CD14-positive monocyte (primary cell): Measurements from ENCODE around the gene ENDOV. TPM values are rescaled to one million over a fixed set of nuclear protein-coding genes. Genes with fewer than 3 reads are reported as not detected.
A peak's percentile ranks its signal among the peaks of the same experiment; 100 is the strongest.

Experiments used
- DNase-seq, 3 donors: peaks; one replicate each; pipeline ENCODE4 v3.0.0-alpha.2; 2011 to 2022
- H2AFZ ChIP-seq: 2 replicates; pipeline ENCODE4 v1.6.0; 2012; ENCODE audit warnings: mild to moderate bottlenecking, low read depth, low read length, inconsistent platforms; ENCODE audit not compliant: insufficient read depth, poor library complexity, severe bottlenecking
- H3K27ac ChIP-seq, 2 donors: 1 replicate in 1 of 2; 2 replicates in 1 of 2; pipeline ENCODE4 v1.5.1; 2012 to 2013; ENCODE audit warnings: low read length in 2 of 2, control low read depth in 1 of 2, inconsistent platforms in 1 of 2, low read depth in 1 of 2, mild to moderate bottlenecking in 1 of 2
- H3K27me3 ChIP-seq, 2 donors: one replicate each; pipeline versions ENCODE4 v1.6.0 to v1.6.1; 2011 to 2013; ENCODE audit warnings: low read length in 2 of 2; ENCODE audit not compliant: control insufficient read depth in 2 of 2, insufficient read depth in 2 of 2
- H3K36me3 ChIP-seq, 2 donors: replicated peaks in 1 of 2; 1 replicate in 1 of 2; 2 replicates in 1 of 2; pipeline versions ENCODE4 v1.5.1 to v1.6.1; 2012 to 2013; ENCODE audit warnings: low read length in 2 of 2, control low read depth in 1 of 2, inconsistent platforms in 1 of 2, mild to moderate bottlenecking in 1 of 2; ENCODE audit not compliant: insufficient read depth in 2 of 2, control insufficient read depth in 1 of 2
- H3K4me1 ChIP-seq, 2 donors: 1 replicate in 1 of 2; 2 replicates in 1 of 2; pipeline versions ENCODE4 v1.5.1 to v1.6.1; 2012 to 2013; ENCODE audit warnings: low read length in 2 of 2, control low read depth in 1 of 2, inconsistent platforms in 1 of 2, mild to moderate bottlenecking in 1 of 2, moderate library complexity in 1 of 2; ENCODE audit not compliant: insufficient read depth in 2 of 2, control insufficient read depth in 1 of 2
- H3K4me2 ChIP-seq: replicated peaks from 2 replicates; pipeline ENCODE3; 2012; ENCODE audit warnings: low read length, moderate library complexity, mild to moderate bottlenecking; ENCODE audit not compliant: poor library complexity, severe bottlenecking; ENCODE audit errors: extremely low read depth
- H3K4me3 ChIP-seq, 3 experiments: fragments of 200-600 bp in 1 of 3; sonication (generic) in 1 of 3; replicated peaks in 1 of 3; 1 replicate in 2 of 3; 2 replicates in 1 of 3; pipeline ENCODE4 v1.5.1; 2011 to 2013; ENCODE audit warnings: low read length in 3 of 3, mild to moderate bottlenecking in 3 of 3, control low read depth in 2 of 3, low read depth in 2 of 3, inconsistent platforms in 1 of 3, moderate library complexity in 1 of 3
- H3K79me2 ChIP-seq: 2 replicates; pipeline ENCODE4 v1.6.0; 2012; ENCODE audit warnings: mild to moderate bottlenecking, control low read depth, inconsistent platforms, low read length, moderate library complexity; ENCODE audit not compliant: insufficient read depth
- H3K9ac ChIP-seq: 2 replicates; pipeline ENCODE4 v1.6.0; 2017; ENCODE audit warnings: low read length, mild to moderate bottlenecking; ENCODE audit not compliant: insufficient read depth, poor library complexity, severe bottlenecking
- H3K9me3 ChIP-seq, 2 donors: replicated peaks in 1 of 2; 1 replicate in 1 of 2; 2 replicates in 1 of 2; pipeline versions ENCODE4 v1.5.1 to v1.6.1; 2012 to 2013; ENCODE audit warnings: low read length in 2 of 2, control low read depth in 1 of 2; ENCODE audit not compliant: control insufficient read depth in 1 of 2, insufficient read depth in 1 of 2
- H4K20me1 ChIP-seq: 2 replicates; pipeline ENCODE4 v1.6.0; 2012; ENCODE audit warnings: mild to moderate bottlenecking, low read length, control low read depth, moderate library complexity; ENCODE audit not compliant: insufficient read depth
- H3K27ac Mint-ChIP-seq, 7 donors: one replicate each; pipeline ENCODE4 v1.8.0; 2020; ENCODE audit warnings: mild to moderate bottlenecking in 7 of 7, mixed read lengths in 7 of 7, moderate library complexity in 6 of 7, inconsistent platforms in 2 of 7
- H3K27me3 Mint-ChIP-seq, 3 donors: one replicate each; pipeline ENCODE4 v1.8.0; 2021 to 2022; ENCODE audit warnings: low read depth in 3 of 3, mild to moderate bottlenecking in 3 of 3, mixed read lengths in 3 of 3, moderate library complexity in 3 of 3, inconsistent platforms in 1 of 3
- H3K36me3 Mint-ChIP-seq, 2 donors: one replicate each; pipeline ENCODE4 v1.8.0; 2020; ENCODE audit warnings: mixed read lengths in 2 of 2, inconsistent platforms in 1 of 2, mild to moderate bottlenecking in 1 of 2
- H3K4me1 Mint-ChIP-seq: one replicate; pipeline ENCODE4 v1.8.0; 2020; ENCODE audit warnings: mild to moderate bottlenecking, mixed read lengths
- H3K4me3 Mint-ChIP-seq, 2 donors: one replicate each; pipeline ENCODE4 v1.8.0; 2020; ENCODE audit warnings: mild to moderate bottlenecking in 2 of 2, mixed read lengths in 2 of 2, moderate library complexity in 1 of 2
- H3K9me3 Mint-ChIP-seq, 7 donors: one replicate each; pipeline ENCODE4 v1.8.0; 2020 to 2022; ENCODE audit warnings: mixed read lengths in 7 of 7, mild to moderate bottlenecking in 6 of 7, moderate library complexity in 6 of 7, inconsistent platforms in 2 of 7
- WGBS: methylation state at CpG from one replicate; pipeline ENCODE4 v1.1.5; 2013; ENCODE audit warnings: missing lambda C conversion rate; ENCODE audit not compliant: insufficient coverage; 5-methylcytosine and 5-hydroxymethylcytosine counted together
- intact Hi-C, 2 donors: fragments of 100-400 bp; cut with micrococcal nuclease; formaldehyde crosslinking; loops; one replicate each; pipeline versions ENCODE4 v1.15.0 to v1.15.1; 2023
- polyA plus RNA-seq, 3 donors: library from polyadenylated mRNA; depleted of rRNA in 1 of 3; unstranded in 2 of 3; stranded (reverse) in 1 of 3; fragments of 300-500 nt in 2 of 3; fragments of >200 nt in 1 of 3; fragmentation: Illumina TruSeq in 2 of 3; gene quantifications; 1 replicate in 2 of 3; 2 replicates in 1 of 3; pipeline ENCODE4 v1.2.3, GENCODE V29; 2012 to 2021
- TF ChIP-seq, protein P1 (sequence below): fragments of 200-600 bp; IDR thresholded peaks from one replicate; pipeline ENCODE4 v1.8.0; 2022; ENCODE audit warnings: antibody characterized with exemption, mild to moderate bottlenecking

The ENDOV gene
- polyA plus RNA-seq, 3 donors = 10.4 to 15.7 (median 13.3) TPM

GRCh38 chr17:80413771-80414507 is 1.0 kb upstream of the ENDOV start:
- peaks cover 15 to 17% of the 10 kb centered on the region in 2 donors for H3K36me3 ChIP-seq
- peak overlapping the region in 5 of 7 donors; percentile 50 to 98 (median 98) for H3K27ac Mint-ChIP-seq

GRCh38 chr17:80414508-80414802 is 512 bp upstream of the ENDOV start:
- H4K20me1 ChIP-seq = peaks cover 3% of the 10 kb centered on the region
- H3K36me3 ChIP-seq = peaks cover 15 to 20% of the 10 kb centered on the region in 2 donors
- peak overlapping the region; percentile 82 for H3K9ac ChIP-seq
- peaks cover 16% of the 10 kb centered on the region for H3K4me1 Mint-ChIP-seq
- H3K4me1 ChIP-seq = peaks cover 15 to 20% of the 10 kb centered on the region in 2 donors
- WGBS = 3% methylated on average over 15 of the region's 15 CpGs
- intact Hi-C loops = loop anchor here in 1 of 2 donors (2.0 kb wide), 1 partner anchor 40 kb away; no protein-coding TSS in a partner anchor
- DNase-seq = peak in 1 of 3 donors; percentile 7
- H3K27ac ChIP-seq = peak overlapping the region in 1 of 2 donors; percentile 92
- TF ChIP-seq, protein P1, sequence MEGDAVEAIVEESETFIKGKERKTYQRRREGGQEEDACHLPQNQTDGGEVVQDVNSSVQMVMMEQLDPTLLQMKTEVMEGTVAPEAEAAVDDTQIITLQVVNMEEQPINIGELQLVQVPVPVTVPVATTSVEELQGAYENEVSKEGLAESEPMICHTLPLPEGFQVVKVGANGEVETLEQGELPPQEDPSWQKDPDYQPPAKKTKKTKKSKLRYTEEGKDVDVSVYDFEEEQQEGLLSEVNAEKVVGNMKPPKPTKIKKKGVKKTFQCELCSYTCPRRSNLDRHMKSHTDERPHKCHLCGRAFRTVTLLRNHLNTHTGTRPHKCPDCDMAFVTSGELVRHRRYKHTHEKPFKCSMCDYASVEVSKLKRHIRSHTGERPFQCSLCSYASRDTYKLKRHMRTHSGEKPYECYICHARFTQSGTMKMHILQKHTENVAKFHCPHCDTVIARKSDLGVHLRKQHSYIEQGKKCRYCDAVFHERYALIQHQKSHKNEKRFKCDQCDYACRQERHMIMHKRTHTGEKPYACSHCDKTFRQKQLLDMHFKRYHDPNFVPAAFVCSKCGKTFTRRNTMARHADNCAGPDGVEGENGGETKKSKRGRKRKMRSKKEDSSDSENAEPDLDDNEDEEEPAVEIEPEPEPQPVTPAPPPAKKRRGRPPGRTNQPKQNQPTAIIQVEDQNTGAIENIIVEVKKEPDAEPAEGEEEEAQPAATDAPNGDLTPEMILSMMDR = no peak
- peaks cover 0 to 7% (median 0%) of the 10 kb centered on the region in 7 donors for H3K9me3 Mint-ChIP-seq
- peak overlapping the region; percentile 93 for H3K4me2 ChIP-seq
- peak overlapping the region; percentile 70 to 93 (median 87) for H3K4me3 ChIP-seq
- peak overlapping the region; percentile 87 to 91 for H3K4me3 Mint-ChIP-seq
- H3K27me3 ChIP-seq = peaks cover 9 to 31% of the 10 kb centered on the region in 2 donors
- H3K9me3 ChIP-seq = no peaks in the 10 kb centered on the region
- peak overlapping the region in 5 of 7 donors; percentile 50 to 98 (median 98) for H3K27ac Mint-ChIP-seq
- H3K36me3 Mint-ChIP-seq = peaks cover 20 to 26% of the 10 kb centered on the region in 2 donors
- peaks cover 16 to 36% (median 27%) of the 10 kb centered on the region in 3 donors for H3K27me3 Mint-ChIP-seq
- H2AFZ ChIP-seq = peak overlapping the region; percentile 89
- H3K79me2 ChIP-seq = peaks cover 6% of the 10 kb centered on the region

More at GRCh38 chr17:80413771-80414507, 1.0 kb upstream of the ENDOV start:
- H3K27me3 ChIP-seq = peaks cover 9 to 31% of the 10 kb centered on the region in 2 donors
- no peaks in the 10 kb centered on the region for H3K9me3 ChIP-seq
- peaks cover 6% of the 10 kb centered on the region for H3K79me2 ChIP-seq
- no peak overlapping the region for H3K9ac ChIP-seq
- H3K4me1 ChIP-seq = peaks cover 15 to 20% of the 10 kb centered on the region in 2 donors
- H3K4me1 Mint-ChIP-seq = peaks cover 16% of the 10 kb centered on the region
- intact Hi-C loops = loop anchor here in 1 of 2 donors (2.0 kb wide), 1 partner anchor 41 kb away; no protein-coding TSS in a partner anchor
- peaks cover 3% of the 10 kb centered on the region for H4K20me1 ChIP-seq
- H3K9me3 Mint-ChIP-seq = peaks cover 0 to 7% (median 0%) of the 10 kb centered on the region in 7 donors
- peaks cover 19 to 26% of the 10 kb centered on the region in 2 donors for H3K36me3 Mint-ChIP-seq
- H2AFZ ChIP-seq = peak overlapping the region; percentile 89
- H3K27me3 Mint-ChIP-seq = peaks cover 19 to 40% (median 27%) of the 10 kb centered on the region in 3 donors
- H3K4me3 Mint-ChIP-seq = peak overlapping the region; percentile 87 to 91
- H3K27ac ChIP-seq = no peak overlapping the region
- peak overlapping the region in 1 of 3 experiments; percentile 87 for H3K4me3 ChIP-seq
- TF ChIP-seq, protein P1 = no peak
- peak overlapping the region; percentile 93 for H3K4me2 ChIP-seq
- no peak for DNase-seq
- 51% methylated on average over 25 of the region's 26 CpGs for WGBS
